DMS153 treated with DMSO at 0.1 percent for 48 hours (cell line): ENCODE results near the gene ASB4.
"Not testable (repeated sequence)": the region's sequence is repeated elsewhere in the genome, so short reads cannot be mapped to it uniquely, and the experiment has no call there.

ENCODE experiments used
- DNase-seq: peaks from one replicate; lab custom pipeline; 2025; ENCODE audit not compliant: unreplicated experiment; lab: John Stamatoyannopoulos, UW

Gene ASB4

GRCh38 chr7:95550546-95550945 is 64.8 kb downstream of the ASB4 start:
- no peak for DNase-seq

- DNase-seq: not testable (repeated sequence)
These were observed 66.5 kb downstream of the ASB4 start for GRCh38 chr7:95552010-95552926.

- no peak for DNase-seq
These were observed 68.2 kb downstream of the ASB4 start for GRCh38 chr7:95553939-95554338.

GRCh38 chr7:95556777-95557176 is 71.0 kb downstream of the ASB4 start:
- DNase-seq: no peak

- no peak for DNase-seq
These were observed 73.1 kb downstream of the ASB4 start for GRCh38 chr7:95558864-95559263.

- no peak for DNase-seq
These were observed 74.9 kb downstream of the ASB4 start for GRCh38 chr7:95560674-95561073.

- no peak for DNase-seq
These were observed 84.0 kb downstream of the ASB4 start for GRCh38 chr7:95569720-95570119.

- DNase-seq: no peak
These were observed 91.4 kb downstream of the ASB4 start for GRCh38 chr7:95577137-95577536.

- DNase-seq: peak; percentile 87
These were observed 92.6 kb downstream of the ASB4 start for GRCh38 chr7:95578299-95578855.

- no peak for DNase-seq
These were observed 93.6 kb downstream of the ASB4 start for GRCh38 chr7:95579318-95579717.

- DNase-seq: no peak
These were observed 95.7 kb downstream of the ASB4 start for GRCh38 chr7:95581467-95581866.

- no peak for DNase-seq
These were observed 97.0 kb downstream of the ASB4 start for GRCh38 chr7:95582578-95583293.

GRCh38 chr7:95583834-95584621 is 98.3 kb downstream of the ASB4 start:
- no peak for DNase-seq

- DNase-seq: no peak
These were observed 99.2 kb downstream of the ASB4 start for GRCh38 chr7:95584769-95585425.

- DNase-seq: no peak
These were observed 99.7 kb downstream of the ASB4 start for GRCh38 chr7:95585426-95585789.

- peak; percentile 46 for DNase-seq
These were observed 101.2 kb downstream of the ASB4 start for GRCh38 chr7:95586951-95587301.

- no peak for DNase-seq
These were observed 103.3 kb downstream of the ASB4 start for GRCh38 chr7:95589031-95589430.

GRCh38 chr7:95589766-95590165 is 104.0 kb downstream of the ASB4 start:
- no peak for DNase-seq
